MM.1S (cell line): ENCODE measurements around the gene VEGFA.

ENCODE experiments used
- DNase-seq: peaks from one replicate; pipeline ENCODE4 v3.0.0-alpha.2; 2015
- H2AFZ ChIP-seq: fragments of 300-600 bp; sonication (generic); 2 replicates; pipeline ENCODE4 v1.6.0; 2016; ENCODE audit warnings: antibody characterized with exemption, low read length
- H3F3A ChIP-seq: fragments of 300-600 bp; sonication (generic); 2 replicates; pipeline ENCODE4 v1.6.1; 2016; ENCODE audit warnings: mild to moderate bottlenecking, antibody characterized with exemption, low read length, moderate library complexity, mixed read lengths; ENCODE audit not compliant: insufficient read depth
- H3K27ac ChIP-seq: fragments of 300-600 bp; sonication (generic); 2 replicates; pipeline ENCODE4 v1.5.1; 2016; ENCODE audit warnings: mild to moderate bottlenecking, low read length
- H3K27me3 ChIP-seq: fragments of 300-600 bp; sonication (generic); replicated peaks from 2 replicates; pipeline ENCODE4 v1.6.0; 2016; ENCODE audit warnings: low read length; ENCODE audit not compliant: insufficient read depth
- H3K36me3 ChIP-seq: fragments of 300-600 bp; sonication (generic); replicated peaks from 2 replicates; pipeline ENCODE4 v1.6.1; 2016; ENCODE audit warnings: mild to moderate bottlenecking, low read length, mixed read lengths; ENCODE audit not compliant: insufficient read depth
- H3K4me1 ChIP-seq: fragments of 300-600 bp; sonication (generic); 2 replicates; pipeline ENCODE4 v1.6.1; 2016; ENCODE audit warnings: low read length, mixed read lengths
- H3K4me2 ChIP-seq: fragments of 300-600 bp; sonication (generic); 2 replicates; pipeline ENCODE4 v1.6.0; 2016; ENCODE audit warnings: low read depth, low read length
- H3K4me3 ChIP-seq: fragments of 300-600 bp; sonication (generic); 2 replicates; pipeline ENCODE4 v1.5.1; 2016; ENCODE audit warnings: low read length, mixed read lengths
- H3K79me2 ChIP-seq: fragments of 300-600 bp; sonication (generic); 2 replicates; pipeline ENCODE4 v1.6.1; 2016; ENCODE audit warnings: mixed run types, low read length, mixed read lengths
- H3K9ac ChIP-seq: fragments of 300-600 bp; sonication (generic); 2 replicates; pipeline ENCODE4 v1.6.1; 2016; ENCODE audit warnings: low read length, mixed read lengths
- H3K9me2 ChIP-seq: fragments of 300-600 bp; sonication (generic); replicated peaks from 2 replicates; pipeline ENCODE4 v1.6.1; 2016; ENCODE audit warnings: mild to moderate bottlenecking, low read length, mixed read lengths; ENCODE audit not compliant: insufficient read depth
- H3K9me3 ChIP-seq: fragments of 300-600 bp; sonication (generic); replicated peaks from 2 replicates; pipeline ENCODE4 v1.6.1; 2016; ENCODE audit warnings: mild to moderate bottlenecking, low read length, mixed read lengths; ENCODE audit not compliant: insufficient read depth
- H4K20me1 ChIP-seq: fragments of 300-600 bp; sonication (generic); 2 replicates; pipeline ENCODE4 v1.6.1; 2016; ENCODE audit warnings: mild to moderate bottlenecking, low read length, moderate library complexity, mixed read lengths; ENCODE audit not compliant: insufficient read depth
- CTCF ChIP-seq: fragments of 300-600 bp; sonication (generic); IDR thresholded peaks from 2 replicates; pipeline ENCODE4 v1.5.1; 2016; ENCODE audit warnings: antibody characterized with exemption, low read length, mixed read lengths
- EZH2 ChIP-seq: fragments of 300-600 bp; sonication (generic); optimal IDR thresholded peaks from 2 replicates; pipeline ENCODE3; 2017; ENCODE audit warnings: low read depth, mild to moderate bottlenecking, antibody characterized with exemption, low read length, mixed read lengths
- EZH2phosphoT487 ChIP-seq: fragments of 300-600 bp; sonication (generic); IDR thresholded peaks from 2 replicates; pipeline ENCODE4 v1.6.1; 2018; ENCODE audit warnings: antibody characterized with exemption, low read length

Gene VEGFA

DNA sequence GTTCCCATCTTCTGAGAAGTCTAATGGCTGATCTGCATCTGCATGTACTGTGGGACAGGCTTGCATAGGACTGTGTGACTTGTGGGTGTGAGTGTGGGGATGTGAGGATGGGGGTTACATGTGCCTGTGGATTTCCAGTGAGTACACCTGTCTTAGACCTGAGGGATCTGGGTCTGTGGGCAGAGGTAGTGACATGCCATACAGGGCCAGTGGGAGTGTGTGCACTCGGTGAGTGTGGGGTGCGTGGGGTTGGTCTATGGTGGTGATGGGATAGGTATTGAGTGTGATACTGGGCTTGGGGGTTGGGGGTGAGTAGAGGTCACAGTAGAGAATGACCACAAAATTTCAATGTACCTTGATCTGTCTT lies 41.7 kb downstream of the VEGFA start:
- Histone ChIP-seq H3K4me2 (no peak overlapping the region), H3K9me3 (no peaks in the 10 kb centered on the region), H3K4me3 (no peak overlapping the region), H3K27me3 (no peaks in the 10 kb centered on the region), H3K36me3 (no peaks in the 10 kb centered on the region), H3K9me2 (no peaks in the 10 kb centered on the region), H3K9ac (no peak overlapping the region), H3K27ac (no peak overlapping the region), H3K79me2 (no peaks in the 10 kb centered on the region), H3K4me1 (peaks cover under 1% of the 10 kb centered on the region; the same call in 1 of the 2 replicates), H2AFZ (no peak overlapping the region), H4K20me1 (no peaks in the 10 kb centered on the region), H3F3A (no peaks in the 10 kb centered on the region)
- TF ChIP-seq CTCF: no peak
- TF ChIP-seq EZH2phosphoT487: no peak
- no peak for TF ChIP-seq EZH2
- DNase-seq: no peak

DNA sequence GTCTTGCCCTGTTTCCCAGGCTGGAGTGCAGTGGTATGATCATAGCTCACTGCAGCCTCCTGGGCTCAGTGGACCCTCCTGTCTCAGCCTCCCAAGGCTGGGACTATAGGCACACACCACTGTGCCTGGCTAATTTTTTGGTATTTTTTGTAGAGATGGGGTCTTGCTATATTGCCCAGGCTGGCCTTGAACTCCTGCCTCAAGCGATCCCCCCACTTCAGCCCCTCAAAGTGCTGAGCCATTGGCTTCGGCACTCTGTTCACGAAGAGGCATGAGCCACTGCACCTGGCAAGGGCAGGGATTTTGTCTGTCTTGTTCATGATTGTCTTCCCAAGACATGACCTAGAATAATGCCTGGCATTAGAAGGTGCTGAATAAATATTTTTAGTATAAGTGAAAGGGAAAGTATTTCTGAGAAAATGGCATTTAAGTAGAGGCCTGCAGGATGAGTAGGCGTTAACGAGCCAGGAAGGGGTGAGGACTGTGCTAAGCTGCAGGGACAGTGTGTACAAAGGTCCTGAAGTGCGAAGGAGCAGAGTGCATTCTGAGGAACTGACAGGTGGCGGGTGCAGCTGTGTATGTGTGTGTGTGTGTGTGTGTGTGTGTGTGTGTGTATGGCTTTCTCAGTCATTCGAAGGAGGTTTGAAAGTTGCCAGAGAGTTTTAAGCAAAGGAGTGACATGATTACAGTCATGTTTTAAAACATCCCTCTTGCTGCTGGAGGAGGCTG lies 43.0 kb downstream of the VEGFA start:
- H2AFZ ChIP-seq: no peak overlapping the region
- DNase-seq: no peak
- H3K27me3 ChIP-seq: no peaks in the 10 kb centered on the region

GRCh38 chr6:43814111-43814510 lies 44.1 kb downstream of the VEGFA start:
- no peaks in the 10 kb centered on the region for H3K36me3 ChIP-seq
- TF ChIP-seq EZH2 (no peak), CTCF (no peak), EZH2phosphoT487 (no peak)
- no peaks in the 10 kb centered on the region for H3K9me2 ChIP-seq
- H3K9me3 ChIP-seq: no peaks in the 10 kb centered on the region
- H3F3A ChIP-seq: no peaks in the 10 kb centered on the region
- no peak overlapping the region for H3K4me2 ChIP-seq
- no peak overlapping the region for H3K4me3 ChIP-seq
- no peak overlapping the region for H3K27ac ChIP-seq
- H2AFZ ChIP-seq: no peak overlapping the region
- H3K4me1 ChIP-seq: peaks cover 3% of the 10 kb centered on the region
- DNase-seq: no peak
- no peaks in the 10 kb centered on the region for H4K20me1 ChIP-seq
- H3K9ac ChIP-seq: no peak overlapping the region
- H3K27me3 ChIP-seq: no peaks in the 10 kb centered on the region
- no peaks in the 10 kb centered on the region for H3K79me2 ChIP-seq

More for the DNA sequence above, 43.0 kb downstream of the VEGFA start:
- no peaks in the 10 kb centered on the region for H3K9me3 ChIP-seq
- H3K4me2 ChIP-seq: no peak overlapping the region
- no peaks in the 10 kb centered on the region for H3K79me2 ChIP-seq
- H3K9ac ChIP-seq: no peak overlapping the region
- H3K36me3 ChIP-seq: no peaks in the 10 kb centered on the region
- H3K9me2 ChIP-seq: no peaks in the 10 kb centered on the region
- no peaks in the 10 kb centered on the region for H3F3A ChIP-seq
- H3K27ac ChIP-seq: no peak overlapping the region
- peaks cover 3% of the 10 kb centered on the region for H3K4me1 ChIP-seq
- no peaks in the 10 kb centered on the region for H4K20me1 ChIP-seq
- no peak overlapping the region for H3K4me3 ChIP-seq
- no peak for TF ChIP-seq EZH2
- no peak for TF ChIP-seq CTCF
- no peak for TF ChIP-seq EZH2phosphoT487
